HepG2 (cell line): ENCODE results near the gene THRSP. TPM values are rescaled to one million over a fixed set of nuclear protein-coding genes. Genes with fewer than 3 reads are reported as not detected.

Experiments
- ARNT ChIP-seq: fragments of 450-650 bp; IDR thresholded peaks from 2 replicates; pipeline ENCODE4 v1.6.1; 2017
- ATM ChIP-seq: fragments of 450-650 bp; IDR thresholded peaks from 2 replicates; pipeline ENCODE4 v1.7.1; 2017; ENCODE audit warnings: mild to moderate bottlenecking, borderline replicate concordance
- BCL6 ChIP-seq: IDR thresholded peaks from 2 replicates; pipeline ENCODE4 v1.6.1; 2016; ENCODE audit warnings: missing genetic modification reagents, missing compliant biosample characterization
- CBX1 ChIP-seq: IDR thresholded peaks from one replicate; pipeline ENCODE4 v1.6.1; 2016; ENCODE audit warnings: antibody characterized with exemption, low read depth
- ELF3 ChIP-seq: IDR thresholded peaks from 2 replicates; pipeline ENCODE4 v1.6.1; 2016; ENCODE audit warnings: missing genetic modification reagents, missing compliant biosample characterization
- GABPB1 ChIP-seq: IDR thresholded peaks from 2 replicates; pipeline ENCODE4 v1.6.1; 2016; ENCODE audit warnings: mild to moderate bottlenecking, missing genetic modification reagents, moderate library complexity, missing compliant biosample characterization
- GPBP1L1 ChIP-seq: sonication (generic); formaldehyde crosslinking; IDR thresholded peaks from 2 replicates; pipeline ENCODE4 v1.5.0; 2020; ENCODE audit warnings: mild to moderate bottlenecking, missing genetic modification reagents
- HOXA3 ChIP-seq: sonication (generic); formaldehyde crosslinking; IDR thresholded peaks from 2 replicates; pipeline ENCODE4 v1.5.0; 2020; ENCODE audit warnings: missing genetic modification reagents
- KAT7 ChIP-seq: IDR thresholded peaks from 2 replicates; pipeline ENCODE4 v1.6.1; 2018; ENCODE audit warnings: borderline replicate concordance, missing compliant biosample characterization
- KDM4B ChIP-seq: sonication (generic); formaldehyde crosslinking; IDR thresholded peaks from 2 replicates; pipeline ENCODE4 v1.4.0; 2020; ENCODE audit warnings: missing genetic modification reagents
- MTA3 ChIP-seq: sonication (generic); formaldehyde crosslinking; IDR thresholded peaks from 2 replicates; pipeline ENCODE4 v1.4.0; 2020; ENCODE audit warnings: missing genetic modification reagents
- MZF1 ChIP-seq: sonication (generic); formaldehyde crosslinking; IDR thresholded peaks from 2 replicates; pipeline ENCODE4 v1.8.1; 2023; ENCODE audit warnings: mild to moderate bottlenecking, missing genetic modification reagents, borderline replicate concordance
- RBFOX2 ChIP-seq: fragments of 200-400 bp; formaldehyde crosslinking; IDR thresholded peaks from 2 replicates; pipeline ENCODE4 v1.6.1; 2017; ENCODE audit warnings: low read depth, mild to moderate bottlenecking, low read length
- REXO4 ChIP-seq: sonication (generic); formaldehyde crosslinking; IDR thresholded peaks from 2 replicates; pipeline ENCODE4 v1.8.0; 2022; ENCODE audit warnings: missing genetic modification reagents, mild to moderate bottlenecking, borderline replicate concordance
- RFX1 ChIP-seq: fragments of 450-650 bp; IDR thresholded peaks from 2 replicates; pipeline ENCODE4 v1.6.1; 2017
- SRSF4 ChIP-seq: fragments of 200-400 bp; formaldehyde crosslinking; IDR thresholded peaks from one replicate; pipeline ENCODE4 v1.6.1; 2018; ENCODE audit warnings: mild to moderate bottlenecking, low read depth, low read length, moderate library complexity; ENCODE audit not compliant: poor library complexity, severe bottlenecking
- TAF1 ChIP-seq: sonication (generic); formaldehyde crosslinking; IDR thresholded peaks from 2 replicates; pipeline ENCODE4 v1.4.0; 2020; ENCODE audit warnings: missing genetic modification reagents
- TAF15 ChIP-seq: fragments of 200-400 bp; formaldehyde crosslinking; IDR thresholded peaks from one replicate; pipeline ENCODE4 v1.6.1; 2018; ENCODE audit warnings: mild to moderate bottlenecking, low read depth, low read length; ENCODE audit not compliant: poor library complexity, severe bottlenecking
- TBX2 ChIP-seq: sonication (generic); formaldehyde crosslinking; IDR thresholded peaks from 2 replicates; pipeline ENCODE4 v1.5.0; 2020; ENCODE audit warnings: missing genetic modification reagents, mild to moderate bottlenecking, borderline replicate concordance
- TCF7 ChIP-seq: sonication (generic); IDR thresholded peaks from 2 replicates; pipeline ENCODE4 v1.6.1; 2016; ENCODE audit warnings: antibody characterized with exemption, low read depth
- ZNF446 ChIP-seq: sonication (generic); formaldehyde crosslinking; IDR thresholded peaks from 2 replicates; pipeline ENCODE4 v1.5.0; 2020; ENCODE audit warnings: mild to moderate bottlenecking, missing genetic modification reagents
- ZNF496 ChIP-seq: sonication (generic); formaldehyde crosslinking; IDR thresholded peaks from 2 replicates; pipeline ENCODE4 v1.8.1; 2023; ENCODE audit warnings: mild to moderate bottlenecking, moderate library complexity, missing genetic modification reagents; ENCODE audit not compliant: insufficient replicate concordance
- ZNF543 ChIP-seq: sonication (generic); formaldehyde crosslinking; IDR thresholded peaks from 2 replicates; pipeline ENCODE4 v1.4.0; 2020; ENCODE audit warnings: mild to moderate bottlenecking, missing genetic modification reagents
- ZNF547 ChIP-seq: sonication (generic); formaldehyde crosslinking; IDR thresholded peaks from 2 replicates; pipeline ENCODE4 v1.5.1; 2020; ENCODE audit warnings: mild to moderate bottlenecking, missing genetic modification reagents
- ZNF749 ChIP-seq: sonication (generic); formaldehyde crosslinking; IDR thresholded peaks from 2 replicates; pipeline ENCODE4 v1.8.0; 2022; ENCODE audit warnings: mild to moderate bottlenecking, missing genetic modification reagents, moderate library complexity, borderline replicate concordance
- ZNF788 ChIP-seq: sonication (generic); formaldehyde crosslinking; IDR thresholded peaks from 2 replicates; pipeline ENCODE4 v1.5.0; 2020; ENCODE audit warnings: mild to moderate bottlenecking, missing genetic modification reagents, borderline replicate concordance
- polyA plus RNA-seq, 8 experiments: library from polyadenylated mRNA; depleted of rRNA in 3 of 8; stranded (reverse) in 7 of 8; unstranded in 1 of 8; fragments of >200 nt; fragmentation: Illumina TruSeq in 4 of 8; extraction: Trizol in 4 of 8; gene quantifications; 2 replicates each; pipeline versions ENCODE4 v1.2.1 to v1.2.3, GENCODE V29; 2011 to 2016; ENCODE audit warnings: low read depth in 4 of 8, missing spikeins in 1 of 8, mixed read lengths in 1 of 8; ENCODE audit not compliant: insufficient read depth in 1 of 8
- total RNA-seq, 5 experiments: library from RNA; depleted of rRNA; stranded (reverse); fragments of >200 nt; fragmentation: Illumina TruSeq; extraction: Trizol; gene quantifications; 2 replicates each; pipeline ENCODE4 v1.2.3, GENCODE V29; 2016; ENCODE audit warnings: low read depth in 1 of 5
- TF ChIP-seq, protein P1 (sequence below): sonication (generic); formaldehyde crosslinking; IDR thresholded peaks from 2 replicates; pipeline ENCODE4 v1.8.1; 2023; ENCODE audit warnings: mild to moderate bottlenecking, missing genetic modification reagents, borderline replicate concordance
- TF ChIP-seq, protein P2 (sequence below): sonication (generic); formaldehyde crosslinking; IDR thresholded peaks from 2 replicates; pipeline ENCODE4 v1.4.0; 2020; ENCODE audit warnings: missing genetic modification reagents
- TF ChIP-seq, protein P3 (sequence below): IDR thresholded peaks from 2 replicates; pipeline ENCODE4 v1.6.1; 2016; ENCODE audit warnings: mild to moderate bottlenecking, missing biosample characterization, missing genetic modification reagents
- TF ChIP-seq, protein P4 (sequence below): IDR thresholded peaks from 2 replicates; pipeline ENCODE4 v1.6.1; 2016

Gene THRSP
- total and polyA plus RNA-seq, 2 of the 13 experiments (the other 11 are each of a cell fraction or from before 2014, with no cell fraction given) = 0.13 to 0.58 TPM

DNA sequence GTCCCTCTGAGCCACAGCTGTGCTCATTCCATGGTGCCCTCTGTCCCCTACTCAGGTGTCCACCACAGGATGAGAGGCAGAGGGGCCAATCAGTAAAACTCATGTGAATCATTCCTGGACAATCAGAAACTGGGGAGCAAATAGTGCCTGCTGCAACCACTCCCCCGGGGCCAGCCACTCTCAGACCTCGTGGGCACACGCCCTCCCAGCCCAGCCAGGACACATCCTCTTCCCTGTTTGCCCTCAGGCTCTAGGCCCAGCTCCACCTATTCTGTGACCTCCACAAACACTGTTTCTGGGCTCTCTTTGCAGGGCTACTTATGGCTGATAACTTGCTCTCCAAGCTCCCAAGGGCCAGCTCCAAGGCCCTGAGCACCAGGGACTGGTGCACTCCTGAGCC is 26.6 kb upstream of the THRSP start (continued):
- TF ChIP-seq GABPB1 (0 out of 2 replicates have a peak, but pooled peaks have one; percentile 28), TAF15 (no peak), BCL6 (no peak; the same call in 1 of the 2 replicates), MZF1 (CRISPR knock-in tag) (no peak), KAT7 (no peak), TBX2 (no peak), RFX1 (no peak), ZNF547 (CRISPR knock-in tag) (0 out of 2 replicates have a peak, but pooled peaks have one; percentile 4), RBFOX2 (no peak), ZNF749 (CRISPR knock-in tag) (no peak), ZNF543 (CRISPR knock-in tag) (no peak), HOXA3 (CRISPR knock-in tag) (no peak), ATM (no peak), CBX1 (no peak), SRSF4 (no peak), ARNT (no peak), REXO4 (CRISPR knock-in tag) (no peak), TAF1 (peak; percentile 20; the same call in 1 of the 2 replicates), ELF3 (CRISPR knock-in tag) (peak; percentile 42; the same call in 1 of the 2 replicates), GPBP1L1 (CRISPR knock-in tag) (no peak), TCF7 (no peak), ZNF446 (CRISPR knock-in tag) (no peak), ZNF496 (CRISPR knock-in tag) (no peak), KDM4B (CRISPR knock-in tag) (no peak), MTA3 (CRISPR knock-in tag) (no peak), ZNF788 (no peak)
- TF ChIP-seq, protein P1, sequence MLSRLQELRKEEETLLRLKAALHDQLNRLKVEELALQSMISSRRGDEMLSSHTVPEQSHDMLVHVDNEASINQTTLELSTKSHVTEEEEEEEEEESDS = no peak
- TF ChIP-seq, protein P2, sequence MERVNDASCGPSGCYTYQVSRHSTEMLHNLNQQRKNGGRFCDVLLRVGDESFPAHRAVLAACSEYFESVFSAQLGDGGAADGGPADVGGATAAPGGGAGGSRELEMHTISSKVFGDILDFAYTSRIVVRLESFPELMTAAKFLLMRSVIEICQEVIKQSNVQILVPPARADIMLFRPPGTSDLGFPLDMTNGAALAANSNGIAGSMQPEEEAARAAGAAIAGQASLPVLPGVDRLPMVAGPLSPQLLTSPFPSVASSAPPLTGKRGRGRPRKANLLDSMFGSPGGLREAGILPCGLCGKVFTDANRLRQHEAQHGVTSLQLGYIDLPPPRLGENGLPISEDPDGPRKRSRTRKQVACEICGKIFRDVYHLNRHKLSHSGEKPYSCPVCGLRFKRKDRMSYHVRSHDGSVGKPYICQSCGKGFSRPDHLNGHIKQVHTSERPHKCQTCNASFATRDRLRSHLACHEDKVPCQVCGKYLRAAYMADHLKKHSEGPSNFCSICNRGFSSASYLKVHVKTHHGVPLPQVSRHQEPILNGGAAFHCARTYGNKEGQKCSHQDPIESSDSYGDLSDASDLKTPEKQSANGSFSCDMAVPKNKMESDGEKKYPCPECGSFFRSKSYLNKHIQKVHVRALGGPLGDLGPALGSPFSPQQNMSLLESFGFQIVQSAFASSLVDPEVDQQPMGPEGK (CRISPR knock-in tag) = peak; percentile 39; the same call in 1 of the 2 replicates
- TF ChIP-seq, protein P3, sequence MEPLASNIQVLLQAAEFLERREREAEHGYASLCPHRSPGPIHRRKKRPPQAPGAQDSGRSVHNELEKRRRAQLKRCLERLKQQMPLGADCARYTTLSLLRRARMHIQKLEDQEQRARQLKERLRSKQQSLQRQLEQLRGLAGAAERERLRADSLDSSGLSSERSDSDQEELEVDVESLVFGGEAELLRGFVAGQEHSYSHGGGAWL (CRISPR knock-in tag) = no peak
- TF ChIP-seq, protein P4, sequence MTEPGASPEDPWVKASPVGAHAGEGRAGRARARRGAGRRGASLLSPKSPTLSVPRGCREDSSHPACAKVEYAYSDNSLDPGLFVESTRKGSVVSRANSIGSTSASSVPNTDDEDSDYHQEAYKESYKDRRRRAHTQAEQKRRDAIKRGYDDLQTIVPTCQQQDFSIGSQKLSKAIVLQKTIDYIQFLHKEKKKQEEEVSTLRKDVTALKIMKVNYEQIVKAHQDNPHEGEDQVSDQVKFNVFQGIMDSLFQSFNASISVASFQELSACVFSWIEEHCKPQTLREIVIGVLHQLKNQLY = 0 out of 2 replicates have a peak, but pooled peaks have one; percentile 69
